H4 (cell line): ENCODE results near the gene DHX34. TPM values are rescaled to one million over a fixed set of nuclear protein-coding genes. Genes with fewer than 3 reads are reported as not detected.
"Not testable (repeated sequence)": the region's sequence is repeated elsewhere in the genome, so short reads cannot be mapped to it uniquely, and the experiment has no call there.

Experiments used
- DNase-seq: peaks from one replicate; pipeline ENCODE4 v3.0.0-alpha.2; 2015; ENCODE audit warnings: low spot score
- total RNA-seq: library from RNA; depleted of rRNA; stranded (reverse); fragments of >200 nt; shearing (Covaris generic); gene quantifications from 2 replicates; pipeline ENCODE4 v1.2.3, GENCODE V29; 2014

Gene DHX34
- total RNA-seq, 1 experiment from 2014 or later = 8.0 TPM

DNA sequence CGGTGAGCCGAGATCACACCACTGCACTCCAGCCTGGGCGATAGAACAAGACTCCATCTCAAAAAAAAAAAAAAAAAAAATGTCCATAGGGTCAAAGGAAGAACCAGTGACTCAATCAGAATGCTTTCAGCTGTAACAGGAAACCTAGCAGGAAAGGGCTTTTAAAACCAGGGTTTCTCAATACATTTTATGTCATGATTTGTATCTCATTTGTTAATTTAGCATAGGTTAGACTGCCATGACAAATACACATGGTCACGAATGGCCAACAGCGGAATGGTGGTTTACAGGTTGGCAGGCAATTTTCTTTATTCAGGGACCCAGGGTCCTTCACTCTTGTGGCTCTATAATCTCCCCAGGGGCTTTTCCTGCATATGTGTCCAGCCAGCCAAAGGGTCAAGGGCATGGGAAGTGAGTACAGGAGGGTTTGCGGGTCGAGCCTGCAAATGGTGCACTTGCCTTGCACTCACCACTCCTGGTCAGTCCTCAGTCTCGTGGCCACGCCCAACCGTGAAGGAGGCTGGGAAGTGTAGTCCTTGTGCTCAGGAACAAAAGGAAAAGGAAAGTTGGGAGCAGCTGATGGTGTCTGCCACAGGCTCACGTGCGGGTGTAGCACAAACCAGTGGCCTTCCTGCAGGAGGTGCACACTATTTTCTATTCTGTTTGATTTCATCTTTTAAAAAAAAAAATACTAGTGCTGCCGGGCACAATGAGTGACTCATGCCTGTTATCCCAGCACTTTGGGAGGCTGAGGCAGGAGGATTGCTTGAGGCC lies 14.8 kb downstream of the DHX34 start:
- DNase-seq = no peak

DNA sequence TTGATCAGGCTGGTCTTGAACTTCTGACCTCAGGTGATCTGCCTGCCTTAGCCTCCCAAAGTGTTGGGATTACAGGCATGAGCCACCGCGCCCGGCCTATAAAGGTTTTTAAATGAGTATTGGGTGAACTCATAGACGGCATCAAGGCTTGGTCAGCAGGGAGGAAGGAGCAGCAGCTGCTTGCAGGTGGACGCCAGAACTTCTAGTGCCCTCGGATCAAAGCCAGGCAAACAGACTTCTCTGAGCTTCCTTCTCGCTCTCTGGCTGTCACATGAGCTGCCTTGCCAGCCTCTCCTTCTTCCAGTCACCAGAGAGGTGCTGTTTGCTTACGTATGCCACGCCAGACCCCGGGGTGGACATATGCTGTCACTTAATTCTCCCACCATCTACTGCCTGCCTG lies 16.3 kb downstream of the DHX34 start:
- not testable (repeated sequence) for DNase-seq

DNA sequence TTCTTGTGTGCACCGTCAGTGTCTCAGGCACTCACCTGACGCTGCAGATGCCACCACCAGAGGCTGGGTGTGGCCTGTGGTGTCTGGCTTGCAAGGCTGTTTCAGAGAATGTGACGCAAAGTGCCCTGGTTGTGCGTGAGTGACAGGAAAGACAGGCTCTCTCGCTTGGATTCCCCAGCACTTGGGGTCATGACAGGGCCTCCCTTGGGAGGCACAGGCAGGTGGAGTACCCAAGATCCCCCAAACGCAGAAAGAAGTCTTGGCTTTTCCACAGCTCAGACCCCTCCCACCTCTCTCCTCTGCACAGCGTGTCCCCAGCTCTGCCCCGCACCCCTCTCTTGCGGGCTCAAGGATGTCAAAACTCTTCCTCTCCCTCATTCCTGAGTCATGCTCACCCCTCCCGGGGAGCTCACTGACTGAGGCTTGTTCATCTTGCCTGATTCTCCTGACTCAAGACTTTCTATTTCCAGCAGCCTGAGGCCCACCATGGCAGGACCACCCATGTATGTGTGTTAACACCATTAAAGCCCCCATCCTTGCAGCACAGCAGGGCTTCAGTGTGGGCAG lies 21.0 kb downstream of the DHX34 start:
- no peak for DNase-seq

DNA sequence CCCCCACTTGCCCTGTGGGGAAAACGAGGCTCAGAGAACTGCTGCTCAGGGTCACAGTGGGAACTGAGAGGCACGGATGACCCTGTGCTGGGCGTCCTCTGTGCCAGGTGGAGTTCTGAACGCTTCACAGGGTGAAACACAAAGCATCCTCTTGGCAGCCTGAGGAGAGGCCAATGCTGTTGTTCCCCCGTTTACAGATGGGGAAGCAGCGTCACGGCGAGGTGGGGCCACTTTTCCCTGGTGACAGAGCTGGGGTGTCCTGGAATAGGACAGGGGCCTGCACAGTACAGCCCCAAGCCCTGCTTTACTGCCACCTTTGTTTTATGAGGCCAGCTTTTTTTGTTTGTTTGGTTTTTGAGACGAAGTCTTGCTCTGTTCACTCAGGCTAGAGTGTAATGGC lies 22.1 kb downstream of the DHX34 start:
- no peak for DNase-seq

DNA sequence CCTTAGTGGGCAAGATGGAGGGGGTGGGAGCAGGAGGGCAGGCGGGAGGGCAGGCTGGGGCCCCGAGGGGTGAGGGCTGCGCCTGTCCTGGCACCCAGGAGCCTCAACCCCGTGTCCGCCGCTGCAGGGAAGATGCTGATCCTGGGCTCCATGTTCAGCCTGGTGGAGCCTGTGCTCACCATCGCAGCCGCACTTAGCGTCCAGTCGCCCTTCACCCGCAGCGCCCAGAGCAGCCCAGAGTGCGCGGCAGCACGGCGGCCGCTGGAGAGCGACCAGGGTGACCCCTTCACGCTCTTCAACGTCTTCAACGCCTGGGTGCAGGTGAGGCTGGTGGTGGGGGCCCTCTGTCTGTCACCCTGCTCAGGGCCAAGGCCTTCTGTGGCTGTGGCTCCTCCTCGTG lies 23.5 kb downstream of the DHX34 start:
- DNase-seq = no peak

DNA sequence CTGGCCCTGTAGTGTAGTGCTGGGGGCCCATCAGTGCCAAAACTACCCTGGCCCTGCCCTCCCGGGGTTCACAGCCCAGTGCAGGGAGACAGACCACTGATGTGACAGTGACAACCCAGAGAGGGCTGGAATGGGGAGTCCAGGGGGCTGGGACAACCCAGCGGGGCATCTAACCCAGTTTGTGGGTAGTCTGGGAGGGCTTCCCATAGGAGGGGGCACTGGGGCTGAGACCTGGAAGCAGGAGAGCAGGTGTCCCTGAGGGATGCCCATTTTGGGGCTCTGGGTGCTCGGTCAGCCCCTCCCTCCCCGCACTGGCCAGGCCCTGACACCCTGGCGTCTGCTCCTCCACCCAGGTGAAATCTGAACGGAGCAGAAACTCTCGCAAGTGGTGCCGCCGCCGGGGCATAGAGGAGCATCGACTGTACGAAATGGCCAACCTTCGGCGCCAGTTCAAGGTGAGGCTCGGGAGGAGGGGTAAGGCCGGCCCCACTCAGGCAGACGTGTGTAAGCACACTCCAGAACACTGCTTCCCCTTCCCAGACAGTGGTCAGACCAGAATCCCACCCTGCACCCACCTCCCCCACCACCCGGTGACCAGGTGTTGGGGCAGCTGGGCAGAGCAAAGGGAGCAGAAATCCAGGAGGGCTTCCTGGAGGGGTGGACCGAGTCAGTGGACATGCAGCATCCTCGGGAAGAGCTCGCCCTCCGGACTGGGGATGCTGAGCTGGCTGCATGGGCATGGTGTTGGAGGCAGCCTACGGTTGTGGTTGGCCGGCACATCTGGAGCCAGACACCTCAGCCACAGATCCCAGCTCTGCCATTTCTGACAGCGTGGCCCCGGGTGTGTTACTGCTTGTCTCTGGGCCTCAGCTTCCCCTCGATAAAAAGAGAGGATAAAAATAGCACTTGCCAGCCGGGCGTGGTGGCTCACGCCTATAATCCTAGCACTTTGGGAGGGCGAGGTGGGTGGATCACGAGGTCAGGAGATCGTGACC lies 24.4 kb downstream of the DHX34 start:
- DNase-seq = no peak

DNA sequence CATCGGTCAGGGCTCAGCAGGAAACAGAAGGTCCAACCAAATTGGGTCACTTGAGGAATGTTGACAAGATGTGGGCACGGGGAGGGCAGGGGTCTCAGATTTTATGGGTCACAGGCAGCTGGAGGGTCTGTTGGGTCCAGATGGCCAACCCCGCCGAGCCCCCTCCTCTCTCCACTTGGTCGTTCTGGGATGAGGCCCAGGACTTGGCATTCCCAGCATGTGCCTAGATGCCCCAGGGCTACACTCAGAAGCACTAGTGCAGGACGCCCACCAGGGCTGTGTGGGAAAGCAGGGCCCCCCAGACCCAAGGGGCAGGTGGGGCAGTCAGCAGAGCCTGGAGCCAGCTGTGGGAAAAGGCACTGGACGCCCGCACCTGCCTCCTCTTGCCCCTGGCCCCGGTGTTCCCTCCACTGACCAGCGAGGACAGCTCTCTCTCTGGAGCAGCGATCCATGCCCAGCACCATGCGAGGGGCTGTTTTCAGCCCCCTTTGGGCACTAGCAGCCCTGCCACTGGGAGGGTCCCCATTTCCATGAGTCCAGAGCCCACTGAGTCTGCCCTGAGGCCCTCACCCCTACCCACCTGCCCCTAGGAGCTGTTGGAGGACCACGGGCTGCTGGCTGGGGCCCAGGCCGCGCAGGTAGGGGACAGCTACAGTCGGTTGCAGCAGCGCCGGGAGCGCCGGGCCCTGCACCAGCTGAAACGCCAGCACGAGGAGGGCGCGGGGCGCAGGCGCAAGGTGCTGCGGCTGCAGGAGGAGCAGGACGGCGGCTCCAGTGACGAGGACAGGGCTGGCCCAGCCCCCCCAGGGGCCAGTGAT lies 26.0 kb downstream of the DHX34 start:
- DNase-seq = no peak

DNA sequence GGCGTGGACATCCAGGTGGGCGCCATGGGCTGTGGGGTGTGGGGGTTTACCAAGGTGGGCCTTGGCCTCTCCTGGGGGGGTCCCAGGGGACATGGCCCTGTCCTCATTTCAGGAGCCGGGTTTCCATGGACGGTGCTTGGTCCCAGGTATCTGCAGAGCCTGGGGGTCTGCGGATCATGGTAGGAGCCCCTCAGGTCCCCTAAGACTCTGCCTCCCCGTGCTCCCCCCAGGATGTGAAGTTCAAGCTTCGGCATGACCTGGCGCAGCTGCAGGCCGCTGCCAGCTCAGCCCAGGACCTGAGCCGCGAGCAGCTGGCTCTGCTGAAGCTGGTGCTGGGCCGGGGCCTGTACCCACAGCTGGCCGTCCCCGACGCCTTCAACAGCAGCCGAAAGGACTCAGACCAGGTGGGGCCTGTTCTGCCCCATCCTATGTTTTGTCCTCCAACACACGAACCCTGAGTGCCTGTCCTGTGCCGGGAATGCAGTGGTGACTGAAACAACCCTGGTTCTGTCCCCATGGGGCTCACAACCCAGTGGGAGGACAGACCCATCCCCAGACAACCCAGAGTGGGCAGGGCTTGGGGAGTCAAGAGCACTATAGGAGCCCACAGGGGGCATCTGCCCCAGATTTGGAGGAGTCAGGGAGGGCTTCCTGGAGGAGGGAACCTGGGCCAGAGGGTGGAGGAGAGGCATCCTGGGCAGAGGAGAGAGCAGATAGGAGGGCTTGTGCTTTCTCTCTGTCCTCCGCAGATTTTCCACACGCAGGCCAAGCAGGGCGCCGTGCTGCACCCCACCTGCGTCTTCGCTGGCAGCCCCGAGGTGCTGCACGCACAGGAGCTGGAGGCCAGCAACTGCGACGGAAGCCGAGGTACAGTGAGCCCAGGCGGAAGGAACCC lies 26.8 kb downstream of the DHX34 start:
- no peak for DNase-seq

DNA sequence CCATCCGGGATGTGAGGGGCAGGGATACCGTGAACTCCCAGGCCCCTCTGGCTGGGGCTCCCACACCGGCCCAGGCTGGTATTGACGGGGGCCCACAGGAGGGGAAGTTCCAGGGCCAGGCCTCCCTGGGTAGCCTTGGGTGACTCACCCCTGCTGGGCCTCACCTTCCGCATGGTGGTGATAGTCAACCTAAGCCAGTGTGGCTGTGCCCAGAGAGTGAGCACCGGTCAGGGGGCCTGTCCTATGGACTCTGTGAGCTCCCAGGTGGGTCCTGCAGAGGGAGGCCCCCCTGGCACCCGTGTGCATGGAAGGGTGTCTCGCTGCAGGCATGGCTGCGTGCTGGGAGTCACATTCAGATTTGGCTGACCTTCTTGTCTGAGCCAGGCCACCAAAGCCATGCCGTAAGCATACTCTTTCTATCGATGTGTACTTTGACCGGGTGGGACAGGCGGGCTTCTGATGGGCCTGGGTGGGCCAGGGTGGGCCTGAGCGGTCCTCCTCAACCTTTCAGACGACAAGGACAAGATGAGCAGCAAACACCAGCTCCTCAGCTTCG lies 27.6 kb downstream of the DHX34 start:
- DNase-seq = no peak

DNA sequence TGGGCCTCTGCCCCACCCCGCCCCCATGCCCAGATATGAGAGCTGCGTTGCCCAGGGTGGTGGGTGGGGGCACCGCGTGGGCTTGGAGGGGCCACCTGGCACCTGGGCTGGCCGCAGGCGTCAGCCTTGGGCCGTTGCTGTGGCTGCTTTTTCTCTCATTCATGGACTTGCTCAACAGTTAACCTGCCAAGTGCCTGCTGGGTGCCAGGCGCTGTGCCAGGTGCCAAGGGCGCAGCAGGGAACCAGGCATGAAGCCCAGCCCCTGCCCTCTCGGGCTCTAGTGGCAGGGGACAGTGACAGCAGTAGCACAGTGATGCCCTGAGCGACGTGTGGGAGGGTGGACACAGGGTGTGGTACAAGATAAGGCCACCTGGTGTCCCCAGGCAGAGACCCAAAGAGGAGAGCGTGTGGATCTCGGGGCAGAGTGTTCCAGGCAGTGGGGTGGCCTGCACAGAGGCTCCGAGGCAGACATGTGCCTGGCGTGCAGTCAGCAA lies 28.1 kb downstream of the DHX34 start:
- DNase-seq = no peak

DNA sequence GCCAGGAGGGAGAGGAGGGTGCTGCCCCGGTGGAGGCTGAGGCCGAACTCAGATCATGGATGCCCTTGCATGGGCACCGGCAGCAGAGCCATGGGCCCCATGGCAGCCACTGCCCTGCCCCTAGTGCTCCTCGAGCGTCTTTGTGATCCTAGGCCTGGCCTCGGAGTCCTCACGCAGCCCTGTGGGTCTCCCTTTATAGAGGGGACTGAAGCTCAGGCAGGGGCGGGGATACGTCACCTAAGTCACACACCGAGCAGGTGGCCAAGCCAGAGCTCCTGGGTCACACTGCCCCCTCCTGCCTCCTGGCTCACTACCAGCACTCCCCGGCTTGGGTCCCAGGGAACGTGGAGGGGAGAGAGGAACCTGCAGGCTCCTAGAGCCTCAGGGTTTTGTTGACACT lies 28.7 kb downstream of the DHX34 start:
- no peak for DNase-seq

DNA sequence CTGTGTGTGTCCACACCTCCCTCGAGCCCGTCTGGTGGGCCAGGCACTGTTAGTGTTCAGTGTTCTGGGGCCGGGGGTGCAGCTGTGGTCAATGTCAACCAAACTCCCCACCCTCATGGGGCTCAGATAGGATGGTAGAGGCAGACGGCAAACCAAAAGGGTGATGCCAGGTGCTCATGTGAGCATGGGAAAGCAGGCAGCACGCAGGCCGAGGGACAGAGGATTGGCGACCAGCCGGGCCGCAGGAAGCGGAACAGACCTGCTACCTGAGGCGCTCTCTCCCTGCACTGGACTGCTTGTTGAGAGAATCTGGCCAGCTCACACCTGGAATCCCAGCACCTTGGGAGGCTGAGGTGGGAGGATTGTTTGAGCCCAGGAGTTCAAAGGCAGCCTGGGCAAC lies 29.1 kb downstream of the DHX34 start:
- no peak for DNase-seq

DNA sequence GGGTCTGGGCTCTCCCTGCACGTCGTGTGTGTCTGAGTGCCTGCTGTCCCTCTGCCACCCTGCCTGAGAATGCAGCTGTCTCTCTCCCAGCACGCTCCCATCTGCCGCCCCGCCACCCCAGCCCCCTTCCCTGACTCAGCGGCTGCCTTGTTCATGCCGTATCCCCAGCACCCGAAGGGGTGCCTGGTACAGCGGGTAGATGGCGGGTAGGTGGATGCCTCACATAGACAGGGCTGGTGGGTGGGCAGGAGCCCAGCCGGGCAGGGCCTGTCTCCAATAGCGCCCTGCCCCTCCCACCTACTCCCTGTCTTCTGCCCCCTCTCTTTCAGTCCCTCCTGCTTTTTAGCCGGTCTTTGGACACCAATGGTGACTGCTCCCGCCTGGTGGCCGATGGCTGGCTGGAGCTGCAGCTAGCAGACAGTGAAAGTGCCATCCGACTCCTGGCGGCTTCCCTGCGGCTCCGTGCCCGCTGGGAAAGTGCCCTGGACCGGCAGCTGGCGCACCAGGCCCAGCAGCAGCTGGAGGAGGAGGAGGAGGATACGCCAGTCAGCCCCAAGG lies 30.3 kb downstream of the DHX34 start:
- no peak for DNase-seq

DNA sequence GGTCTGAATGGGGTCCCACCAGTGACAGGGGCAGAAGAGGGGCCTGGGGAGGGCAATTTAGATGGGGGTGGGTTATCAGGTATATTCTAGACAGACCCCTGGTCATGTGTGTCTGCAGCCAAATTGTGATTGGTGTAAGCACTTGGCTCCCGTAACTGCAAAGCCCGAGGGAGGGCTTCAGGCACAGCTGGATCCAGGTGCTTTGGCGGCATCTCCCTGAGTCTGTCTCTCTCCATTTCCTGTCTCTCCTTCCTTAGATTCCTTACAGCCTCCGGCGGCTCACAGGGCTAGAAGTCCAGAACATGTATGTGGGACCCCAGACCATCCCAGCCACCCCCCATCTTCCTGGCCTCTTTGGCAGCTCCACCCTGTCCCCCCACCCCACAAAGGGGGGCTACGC lies 31.4 kb downstream of the DHX34 start:
- DNase-seq = no peak

DNA sequence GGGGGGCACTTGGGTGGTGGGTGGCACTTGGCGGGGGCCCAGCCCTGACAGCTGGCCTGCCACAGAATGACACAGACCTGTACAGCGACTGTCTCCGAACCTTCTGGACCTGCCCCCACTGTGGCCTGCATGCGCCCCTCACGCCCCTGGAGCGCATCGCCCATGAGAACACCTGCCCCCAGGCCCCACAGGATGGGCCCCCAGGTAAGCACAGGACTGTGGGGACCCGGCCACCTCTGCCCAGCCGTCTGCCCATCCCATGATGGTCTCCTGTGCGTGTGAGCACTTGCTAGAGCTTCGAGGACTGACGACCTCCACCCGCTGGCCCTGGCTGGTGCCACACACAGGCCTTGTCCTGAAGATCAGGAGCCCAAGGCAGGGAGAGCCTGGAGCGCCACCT lies 32.0 kb downstream of the DHX34 start:
- no peak for DNase-seq

DNA sequence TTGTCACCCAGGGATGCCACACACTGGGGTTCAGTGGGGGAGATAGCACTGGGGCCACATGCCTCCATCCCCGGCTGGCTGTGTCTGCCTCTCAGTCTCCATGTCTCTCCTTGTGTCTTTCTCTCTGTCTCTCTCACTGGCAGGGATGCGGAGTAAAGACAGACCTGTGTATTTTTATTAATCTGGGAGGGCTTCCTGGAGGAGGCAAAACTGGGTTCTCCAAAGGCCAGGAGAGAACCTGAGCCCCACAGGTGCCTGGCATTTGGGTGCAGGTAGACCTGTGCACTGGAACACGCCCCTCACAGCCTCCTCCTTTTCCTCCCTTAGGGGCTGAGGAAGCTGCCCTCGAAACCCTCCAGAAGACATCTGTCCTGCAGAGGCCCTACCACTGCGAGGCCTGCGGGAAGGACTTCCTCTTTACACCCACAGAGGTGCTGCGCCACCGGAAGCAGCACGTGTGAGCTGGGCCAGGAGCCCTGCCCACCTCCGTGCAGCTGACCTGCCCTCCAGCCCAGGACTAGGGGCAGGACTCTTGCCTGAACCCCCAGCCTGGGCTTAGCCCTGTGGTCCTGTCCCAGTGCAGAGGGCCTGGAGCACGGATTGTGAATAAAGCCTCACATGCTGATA lies 32.7 kb downstream of the DHX34 start:
- no peak for DNase-seq

DNA sequence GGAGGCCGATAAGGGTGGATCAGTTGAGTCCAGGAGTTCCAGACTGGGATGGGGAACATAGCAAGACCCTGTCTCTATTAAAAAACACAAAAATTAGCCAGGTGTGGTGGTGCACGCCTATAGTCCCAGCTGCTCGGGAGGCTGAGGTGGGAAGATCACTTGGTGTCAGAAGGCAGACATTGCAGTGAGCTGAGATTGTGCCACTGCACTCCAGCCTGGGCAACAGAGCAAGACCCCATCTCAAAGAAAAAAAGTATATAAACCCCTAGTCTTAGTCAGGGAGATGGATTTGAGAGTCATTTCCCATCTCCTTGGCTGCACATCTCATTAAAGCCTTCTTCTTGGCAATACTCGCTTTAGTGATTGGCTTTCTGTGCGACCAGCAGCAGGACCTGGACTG lies 34.8 kb downstream of the DHX34 start:
- not testable (repeated sequence) for DNase-seq

DNA sequence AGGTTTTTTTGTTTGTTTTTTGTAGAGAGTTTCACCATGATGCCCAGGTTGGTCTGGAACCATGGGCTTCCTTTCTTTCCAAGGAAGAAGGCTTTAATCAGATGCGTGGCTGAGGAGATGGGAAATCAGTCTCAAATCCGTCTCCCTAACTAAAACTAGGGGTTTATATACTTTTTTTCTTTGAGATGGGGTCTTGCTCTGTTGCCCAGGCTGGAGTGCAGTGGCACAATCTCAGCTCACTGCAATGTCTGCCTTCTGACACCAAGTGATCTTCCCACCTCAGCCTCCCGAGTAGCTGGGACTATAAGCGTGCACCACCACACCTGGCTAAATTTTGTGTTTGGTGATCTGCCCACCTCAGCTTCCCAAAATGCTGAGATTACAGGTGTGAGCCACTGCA lies 35.4 kb downstream of the DHX34 start:
- not testable (repeated sequence) for DNase-seq

DNA sequence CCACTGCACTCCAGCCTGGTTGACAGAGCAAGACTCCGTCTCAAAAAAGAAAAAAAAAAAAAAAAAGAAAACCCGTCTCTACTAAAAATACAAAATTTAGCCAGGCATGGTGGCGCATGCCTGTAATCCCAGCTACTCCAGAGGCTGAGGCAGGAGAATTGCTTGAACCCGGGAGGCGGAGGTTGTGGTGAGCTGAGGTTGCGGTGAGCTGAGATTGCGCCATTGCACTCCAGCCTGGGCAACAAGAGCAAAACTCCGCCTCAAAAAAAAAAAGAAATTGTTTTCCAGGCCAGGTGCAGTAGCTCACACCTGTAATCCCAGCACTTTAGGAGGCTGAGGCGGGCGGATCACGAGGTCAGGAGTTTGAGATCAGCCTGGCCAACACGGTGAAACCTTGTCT lies 37.5 kb downstream of the DHX34 start:
- DNase-seq = not testable (repeated sequence)
